NCI-H748 (cell line): ENCODE results near the gene FBXO44.

Source experiments
- DNase-seq: peaks from one replicate; lab custom pipeline; 2025; ENCODE audit not compliant: unreplicated experiment; lab: John Stamatoyannopoulos, UW

Gene FBXO44

DNA sequence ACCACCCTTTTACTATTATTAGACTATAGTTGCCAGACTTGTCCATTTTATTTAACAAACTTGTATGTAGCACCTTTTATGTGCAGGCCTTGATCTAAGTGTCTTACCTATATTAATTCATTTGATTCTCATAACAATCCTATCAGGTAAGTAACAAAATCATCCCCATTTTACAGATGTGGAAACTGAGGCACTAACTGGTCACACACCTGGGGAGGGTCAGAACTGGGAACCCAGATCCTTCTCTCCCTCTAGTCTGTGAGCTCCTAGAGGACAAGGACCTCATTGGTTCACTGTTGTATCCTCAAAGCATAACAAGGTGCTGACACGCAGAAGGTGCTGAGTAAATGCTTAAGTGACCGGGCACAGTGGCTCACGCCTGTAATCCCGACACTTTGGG, 15.3 kb upstream of the FBXO44 start:
- DNase-seq: no peak

DNA sequence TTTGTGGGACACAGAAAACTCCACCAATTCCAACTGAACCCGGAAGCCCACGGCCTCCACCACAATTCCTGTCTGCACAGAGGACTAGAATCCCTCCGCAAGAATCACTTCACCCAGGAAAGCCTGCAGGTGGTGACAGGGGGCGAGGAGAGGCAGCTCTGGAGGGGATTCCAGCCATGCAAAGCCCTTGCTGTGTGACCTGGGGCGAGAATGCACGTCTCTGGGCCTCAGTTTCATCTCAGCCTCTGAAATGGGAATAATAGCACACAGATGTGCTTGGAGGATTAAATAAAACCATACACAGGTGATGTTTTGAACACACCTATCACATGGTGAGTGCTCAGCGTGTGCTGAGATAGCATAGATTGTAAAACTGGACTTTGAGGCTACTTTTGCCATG, 14.6 kb upstream of the FBXO44 start:
- no peak for DNase-seq

DNA sequence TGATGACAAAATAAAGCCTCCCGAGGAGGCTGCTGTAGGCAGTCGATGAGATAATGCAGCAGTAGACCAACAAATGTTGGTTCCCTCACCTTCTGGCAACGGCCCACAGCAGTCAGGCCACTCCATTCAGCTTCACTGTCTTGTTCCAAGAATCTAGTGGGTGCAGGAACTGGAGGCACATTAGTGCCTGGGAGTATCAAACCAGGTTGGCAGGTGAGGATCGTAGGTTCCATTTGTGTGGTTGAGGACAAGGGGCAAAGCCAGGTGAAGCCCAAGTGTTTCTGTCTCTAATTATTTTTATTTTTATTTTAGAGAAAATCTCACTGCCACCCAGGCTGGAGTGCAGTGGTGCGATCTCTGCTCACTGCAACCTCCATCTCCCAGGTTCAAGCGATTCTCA, 13.7 kb upstream of the FBXO44 start:
- DNase-seq: no peak

DNA sequence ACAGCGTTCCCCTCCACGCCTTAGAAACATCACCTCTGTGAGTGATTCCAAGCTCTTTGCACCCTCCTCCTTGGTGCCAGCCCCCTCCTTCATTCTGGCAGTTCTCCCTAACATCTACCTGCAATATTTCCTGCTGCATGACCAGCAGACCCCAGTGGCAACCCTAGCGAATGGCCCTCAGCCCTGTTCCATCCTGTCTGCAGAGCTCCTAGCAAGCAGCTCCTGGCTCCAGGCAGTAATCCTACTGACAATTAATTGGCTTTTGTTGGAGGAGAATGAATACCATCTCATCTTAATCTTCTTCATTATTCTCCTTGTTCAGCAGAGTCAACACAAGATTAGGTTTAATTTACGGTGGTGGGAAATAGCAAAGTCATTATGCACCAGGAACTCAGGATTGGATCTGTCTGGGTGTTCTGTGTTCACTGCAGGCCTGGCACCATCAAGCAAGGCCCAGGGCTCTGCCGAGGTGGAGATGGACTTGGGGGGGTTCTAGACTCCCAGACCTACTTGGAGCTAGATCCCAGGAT, 12.8 kb upstream of the FBXO44 start:
- DNase-seq: no peak

DNA sequence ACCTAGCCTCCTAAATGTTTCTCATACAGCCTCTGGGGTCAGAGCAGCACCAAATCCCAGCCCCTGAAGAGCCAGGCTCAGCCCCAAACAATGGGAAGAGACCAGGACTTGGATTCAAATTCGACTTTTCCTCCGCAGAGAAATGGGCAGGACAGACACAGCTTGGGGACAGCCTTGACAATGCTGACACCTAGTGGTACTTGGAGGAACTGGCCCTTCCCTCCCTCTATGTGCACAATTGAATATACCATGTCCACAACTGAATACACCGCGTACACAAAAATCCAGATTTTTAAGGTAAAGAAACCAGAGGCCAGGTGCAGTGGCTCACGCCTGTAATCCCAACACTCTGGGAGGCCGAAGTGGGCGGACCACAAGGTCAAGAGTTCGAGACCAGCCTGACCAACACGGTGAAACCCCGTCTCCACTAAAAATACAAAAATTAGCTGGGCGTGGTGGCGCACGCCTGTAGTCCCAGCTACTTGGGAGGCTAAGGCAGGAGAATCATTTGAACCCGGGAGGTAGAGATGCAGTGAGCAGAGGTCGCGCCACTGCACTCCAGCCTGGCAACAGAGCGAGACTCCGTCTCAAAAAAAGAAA, 12.2 kb upstream of the FBXO44 start:
- DNase-seq: peak; percentile 52

DNA sequence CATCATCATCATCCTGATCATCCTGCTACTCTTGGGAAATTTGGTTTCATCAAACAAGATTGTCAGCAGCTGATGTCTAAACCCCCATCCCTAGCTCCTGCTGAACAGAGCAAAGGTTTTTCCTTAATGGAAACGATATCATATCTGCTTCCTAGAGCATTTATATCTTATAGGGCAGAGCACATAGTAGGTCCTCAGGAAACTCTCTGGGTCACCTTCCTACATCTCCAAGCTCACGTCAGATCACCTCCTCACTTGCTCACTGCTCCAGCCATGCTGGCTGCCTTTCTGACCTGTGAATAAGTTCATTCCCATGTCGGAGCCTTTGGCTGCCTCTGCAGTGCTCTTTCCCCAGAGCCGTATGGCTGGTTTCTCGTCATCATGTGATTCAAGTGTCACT, 10.9 kb upstream of the FBXO44 start:
- no peak for DNase-seq

DNA sequence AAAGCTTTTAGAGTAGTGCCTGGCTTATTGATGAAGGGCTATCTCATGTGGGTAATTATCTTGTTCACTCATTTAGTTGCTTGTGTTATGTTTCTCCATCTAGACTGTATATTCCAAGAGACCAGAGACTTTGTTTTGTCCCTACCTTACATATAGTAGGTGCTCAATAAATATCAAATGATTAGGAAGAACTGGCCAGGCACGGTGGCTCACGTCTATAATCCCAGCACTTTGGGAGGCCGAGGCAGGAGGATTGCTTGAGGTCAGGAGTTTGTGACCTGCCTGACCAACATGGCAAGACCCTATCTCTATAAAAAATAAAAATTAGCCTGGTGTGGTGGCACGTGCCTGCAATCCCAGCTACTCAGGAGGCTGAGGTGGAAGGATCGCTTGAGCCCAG, 9.4 kb upstream of the FBXO44 start:
- no peak for DNase-seq

DNA sequence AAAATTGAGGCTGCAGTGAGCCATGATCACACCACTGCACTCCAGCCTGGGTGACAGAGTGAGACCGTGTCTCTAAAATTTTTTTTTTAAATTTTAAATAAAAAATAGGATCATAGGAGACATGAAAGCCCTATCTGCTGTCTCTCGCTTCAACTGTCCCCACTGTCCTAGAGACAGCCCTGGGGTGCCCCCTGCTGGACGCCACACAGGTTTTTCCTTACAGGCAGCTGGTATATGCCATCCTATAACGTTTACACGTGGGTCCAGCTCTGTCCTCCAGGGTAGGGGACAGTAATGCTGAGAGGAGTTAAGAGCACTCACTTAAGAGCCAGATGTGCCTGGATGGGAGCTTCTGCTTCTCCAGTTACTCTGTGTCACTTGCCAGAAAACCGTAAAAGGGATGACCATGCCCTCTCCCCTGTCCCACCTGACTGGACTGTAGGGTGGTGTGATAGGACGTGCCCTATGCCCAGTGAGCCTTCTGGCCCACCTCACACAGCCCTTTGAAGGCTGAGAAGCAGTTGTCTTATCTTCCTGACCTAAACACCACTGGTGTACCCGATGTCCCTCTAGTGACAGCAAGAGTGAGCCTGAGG, 8.9 kb upstream of the FBXO44 start:
- peak; percentile 67 for DNase-seq

DNA sequence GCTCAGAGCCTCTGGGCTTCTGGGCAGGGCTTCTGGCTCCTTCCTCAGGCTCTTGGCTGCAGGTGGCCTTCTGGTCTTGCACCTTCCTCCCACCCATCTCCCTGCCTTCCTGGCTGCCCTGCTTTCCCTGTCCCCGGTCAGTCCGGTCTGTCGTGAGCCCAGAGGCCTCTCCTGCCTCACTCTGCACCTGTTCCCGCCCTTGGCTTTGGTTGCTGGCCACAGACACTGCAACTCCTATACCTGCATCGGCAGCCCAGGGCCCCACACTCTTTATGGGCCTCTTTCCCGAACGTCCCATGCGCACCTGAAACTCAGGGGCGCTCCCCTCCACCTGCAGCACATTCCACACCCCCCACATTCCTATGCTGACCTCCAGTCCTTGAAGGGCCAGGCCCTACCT, 8.4 kb upstream of the FBXO44 start:
- DNase-seq: no peak

DNA sequence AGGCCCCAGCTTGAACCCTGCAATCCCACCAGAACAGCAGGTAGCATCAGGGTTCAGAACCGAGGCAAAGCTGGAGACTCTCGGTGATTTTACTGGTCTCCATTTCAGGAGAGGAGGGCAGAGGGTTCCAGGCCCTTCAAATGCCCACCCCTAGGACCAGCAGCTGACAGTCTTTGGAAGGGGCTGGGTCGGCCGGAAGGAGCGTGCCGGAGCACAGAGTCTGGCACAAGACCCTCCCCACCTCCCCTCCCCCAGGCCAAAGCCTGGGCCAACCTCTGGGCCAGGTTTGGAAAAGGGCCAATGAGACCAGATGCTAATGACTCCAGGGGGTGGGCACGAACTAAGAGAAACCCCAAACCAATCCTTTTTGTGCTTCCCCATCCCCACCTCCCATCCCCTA, 7.3 kb upstream of the FBXO44 start:
- DNase-seq: no peak

DNA sequence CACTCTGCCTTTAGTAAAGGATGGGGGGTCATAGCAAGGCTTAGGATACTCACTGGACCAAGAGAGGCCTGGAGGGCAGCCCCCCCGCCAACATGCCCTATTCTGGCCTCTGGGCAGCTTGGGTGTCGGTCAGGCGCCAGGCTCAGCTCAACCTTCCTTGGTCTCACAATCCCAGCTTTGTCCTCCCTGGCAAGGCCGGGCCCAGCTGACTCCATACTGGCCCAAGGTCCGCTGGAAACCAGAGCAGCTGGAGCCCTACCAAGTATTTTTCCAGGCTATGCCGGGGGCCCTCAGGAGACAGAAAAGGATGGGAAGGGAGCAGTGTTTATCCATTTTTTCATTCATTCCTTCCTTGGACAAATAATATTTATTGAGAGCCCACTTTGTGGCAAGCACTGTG, 6.6 kb upstream of the FBXO44 start:
- no peak for DNase-seq

DNA sequence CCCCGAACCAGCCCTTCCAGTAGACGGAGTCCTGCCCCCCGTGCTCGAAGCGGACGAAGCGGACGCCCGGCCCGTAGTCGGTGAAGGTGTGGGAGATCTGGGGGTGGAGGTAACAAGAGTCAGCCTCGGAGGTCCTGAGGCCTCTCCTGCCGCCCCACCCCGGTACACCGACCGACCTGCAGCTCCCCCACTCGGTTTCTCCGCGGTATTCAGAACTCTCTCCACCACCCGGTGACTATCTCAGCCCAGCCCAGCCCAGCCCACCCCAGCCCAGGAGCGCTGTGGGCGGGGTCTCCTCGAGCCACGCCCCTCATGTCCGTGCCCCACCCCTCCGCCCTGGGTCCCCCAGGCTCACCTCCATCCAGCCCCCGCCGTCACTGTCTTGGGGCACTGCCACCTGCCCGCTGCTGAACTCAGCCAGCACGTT, 5.9 kb upstream of the FBXO44 start:
- peak; percentile 36 for DNase-seq

DNA sequence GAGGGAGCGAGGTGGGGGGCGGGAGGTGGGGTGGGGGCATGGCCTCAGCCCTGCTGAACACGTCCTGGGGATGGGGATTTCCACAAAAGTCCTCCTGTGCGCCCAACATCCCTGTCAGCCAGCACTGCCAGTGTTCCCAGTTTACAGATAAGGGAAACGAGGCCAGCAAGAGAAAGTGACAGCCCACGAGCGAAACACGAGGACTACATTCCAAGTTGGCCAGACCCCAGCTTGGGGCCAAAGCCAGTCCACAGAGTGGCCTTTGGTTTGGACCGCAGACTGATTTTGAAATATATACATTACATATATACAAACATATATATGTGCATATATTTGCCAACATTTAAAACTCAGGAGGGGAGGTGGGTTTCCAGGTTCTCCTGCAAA, 5.4 kb upstream of the FBXO44 start:
- no peak for DNase-seq

DNA sequence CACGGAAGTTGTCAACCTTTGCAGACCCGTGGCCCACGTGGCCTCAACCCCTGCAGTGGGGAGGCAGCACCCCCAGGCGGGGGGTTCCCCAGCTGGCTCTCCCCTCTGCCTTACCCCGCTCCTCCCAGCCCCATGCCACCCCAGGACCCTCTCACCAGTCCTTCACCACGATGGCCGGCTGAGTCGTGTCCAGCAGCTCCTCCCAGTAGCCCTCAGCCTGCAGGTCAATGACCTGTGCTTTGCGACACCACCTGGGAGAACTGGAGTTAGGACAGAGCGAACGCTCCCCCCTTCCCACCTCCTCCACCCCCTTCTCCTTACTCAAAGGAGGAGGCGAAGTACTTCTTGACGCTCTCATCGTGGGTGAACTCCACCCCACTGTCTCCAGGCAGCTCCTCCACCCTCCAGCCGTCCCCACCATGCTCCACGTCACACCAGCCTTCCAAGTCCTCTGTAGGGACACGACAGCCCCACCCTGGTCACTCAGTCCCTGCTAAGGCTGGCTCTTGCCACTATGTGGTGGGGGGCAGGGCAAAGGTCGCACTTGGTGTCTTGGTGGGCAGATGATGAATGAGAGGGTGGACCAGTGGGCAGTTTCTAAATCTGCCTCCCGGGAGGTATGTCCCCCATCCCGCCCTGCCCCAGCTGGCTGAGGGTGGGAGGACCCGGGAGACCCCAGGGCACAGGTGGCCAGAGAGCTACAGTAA, 4.9 kb upstream of the FBXO44 start:
- no peak for DNase-seq

DNA sequence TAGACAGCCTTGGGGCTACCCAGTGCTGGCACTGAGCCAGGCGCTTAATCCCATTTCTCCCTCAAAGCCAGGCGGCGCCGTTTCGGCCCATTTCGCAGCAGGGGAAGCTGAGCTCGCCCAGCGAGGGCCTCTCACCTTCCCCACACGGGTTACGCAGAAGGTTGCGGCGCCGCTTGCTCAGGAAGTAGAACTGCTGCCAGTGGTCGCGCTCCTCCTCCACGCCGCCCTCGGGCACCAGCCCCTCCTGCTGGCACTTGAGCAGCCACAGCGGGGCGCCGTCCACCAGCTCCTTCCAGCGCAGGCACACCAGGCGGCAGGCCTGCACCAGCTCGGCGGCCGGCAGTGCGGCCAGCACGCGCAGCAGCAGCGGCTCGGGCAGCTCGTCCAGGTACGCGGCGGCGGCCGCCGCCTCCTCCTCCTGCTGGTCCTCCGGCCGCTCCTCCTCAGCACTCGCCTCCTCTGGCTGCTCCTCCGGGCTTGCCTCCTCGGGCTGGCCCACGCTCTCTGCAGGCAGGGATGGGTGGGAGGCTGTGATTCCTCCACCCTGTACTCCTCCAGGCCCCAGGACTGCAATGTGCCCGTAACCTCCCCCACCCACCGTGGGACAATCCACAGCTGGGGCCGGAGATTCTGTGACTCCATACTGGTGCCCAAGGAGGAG, 4.2 kb upstream of the FBXO44 start:
- DNase-seq: peak; percentile 82

DNA sequence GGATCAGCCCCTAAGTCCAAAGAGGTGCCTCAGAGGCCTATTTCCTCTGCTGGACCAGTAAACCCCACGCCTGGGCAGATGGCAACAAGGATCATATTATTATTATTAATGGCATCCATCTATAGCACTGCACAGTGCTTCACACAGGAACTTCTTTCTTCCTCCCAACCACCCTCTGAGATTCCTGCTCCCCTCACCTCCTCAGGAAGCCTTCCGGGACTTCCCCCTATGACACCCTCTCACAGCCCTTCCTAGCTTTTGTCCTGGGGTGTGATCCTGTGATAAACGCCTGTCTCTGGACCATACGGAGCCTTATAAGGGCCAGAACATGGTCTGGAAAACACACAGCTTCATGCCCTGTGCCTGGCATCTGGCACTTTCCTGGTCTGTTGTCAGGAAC, 3.7 kb upstream of the FBXO44 start:
- DNase-seq: no peak

DNA sequence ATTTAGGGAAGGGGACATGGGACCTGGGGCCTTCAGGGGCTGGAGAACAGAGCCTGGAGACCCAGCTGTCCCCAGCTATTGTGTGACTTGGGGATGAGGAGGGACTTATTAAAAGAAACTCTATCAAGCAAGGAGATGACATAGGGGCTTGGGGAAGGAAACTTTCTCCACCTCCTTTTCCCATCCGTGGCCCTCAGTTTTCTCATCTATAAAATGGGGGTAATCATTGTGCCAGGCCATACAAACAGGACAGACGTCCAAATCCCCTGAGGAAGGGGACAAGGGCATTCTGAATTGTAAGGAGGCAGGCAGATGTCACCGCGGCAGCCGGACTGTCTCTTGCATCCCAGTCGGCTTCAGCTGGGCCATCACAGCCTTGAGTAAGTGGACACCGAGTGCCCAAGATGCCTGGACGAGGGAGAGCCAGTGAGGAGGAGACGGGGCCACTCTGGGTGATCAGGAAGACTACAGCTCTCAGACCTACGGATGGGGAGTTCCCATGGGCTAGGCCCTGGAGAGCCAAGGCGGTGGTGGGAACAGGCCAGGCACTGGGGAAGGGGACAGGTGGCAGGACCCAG, 2.4 kb upstream of the FBXO44 start:
- DNase-seq: no peak

DNA sequence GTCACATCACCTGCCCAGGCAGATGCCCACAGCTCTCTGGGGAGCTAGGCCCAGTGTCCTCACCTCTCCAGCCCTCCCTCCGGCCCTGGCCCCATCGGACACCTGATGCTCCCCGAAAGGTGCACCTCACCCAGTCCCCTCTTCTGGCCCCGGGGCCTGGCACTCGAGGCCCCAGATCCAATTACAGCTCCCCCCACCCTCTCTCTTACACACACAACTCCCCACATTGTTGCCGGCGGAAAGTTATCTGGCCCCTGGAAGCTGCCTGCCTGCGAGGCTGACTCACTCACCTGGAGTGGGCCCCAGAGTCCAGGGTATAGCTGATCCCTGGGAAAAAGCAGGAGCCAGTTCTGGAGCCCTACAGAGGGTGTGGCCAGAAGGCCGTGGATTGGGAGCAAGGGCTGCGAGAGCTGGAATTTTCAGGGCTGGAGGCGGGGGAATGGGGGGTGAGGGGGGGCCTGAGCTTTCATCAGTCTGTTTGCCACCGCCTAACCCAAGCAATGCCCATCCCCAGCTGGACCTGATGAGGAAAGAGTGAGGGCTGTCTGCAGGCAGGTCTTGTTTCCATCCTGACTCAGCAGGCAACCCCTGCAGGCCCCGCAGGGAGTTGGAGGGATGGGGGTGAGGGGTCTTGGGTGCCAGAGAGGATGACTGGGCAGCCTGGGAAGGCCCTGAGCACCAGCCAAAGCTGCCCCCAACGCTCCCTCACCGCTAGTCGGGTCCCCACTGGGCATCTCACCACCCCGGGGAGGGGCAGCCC, 1.4 kb upstream of the FBXO44 start:
- no peak for DNase-seq

DNA sequence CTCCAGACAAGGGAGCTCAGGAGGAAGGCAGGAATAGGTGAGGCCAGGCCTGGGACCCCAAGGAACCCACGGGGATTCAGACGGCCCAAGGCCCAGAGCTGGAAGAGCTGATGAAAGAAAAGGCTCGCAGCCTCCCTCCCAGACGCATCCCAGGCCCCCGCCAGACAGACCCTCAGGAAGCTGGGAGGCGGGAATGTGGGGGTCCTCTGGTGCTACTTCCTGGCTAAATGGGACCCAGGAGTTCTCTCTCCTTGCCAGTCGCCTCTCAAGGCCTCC, 878 bp upstream of the FBXO44 start:
- no peak for DNase-seq

DNA sequence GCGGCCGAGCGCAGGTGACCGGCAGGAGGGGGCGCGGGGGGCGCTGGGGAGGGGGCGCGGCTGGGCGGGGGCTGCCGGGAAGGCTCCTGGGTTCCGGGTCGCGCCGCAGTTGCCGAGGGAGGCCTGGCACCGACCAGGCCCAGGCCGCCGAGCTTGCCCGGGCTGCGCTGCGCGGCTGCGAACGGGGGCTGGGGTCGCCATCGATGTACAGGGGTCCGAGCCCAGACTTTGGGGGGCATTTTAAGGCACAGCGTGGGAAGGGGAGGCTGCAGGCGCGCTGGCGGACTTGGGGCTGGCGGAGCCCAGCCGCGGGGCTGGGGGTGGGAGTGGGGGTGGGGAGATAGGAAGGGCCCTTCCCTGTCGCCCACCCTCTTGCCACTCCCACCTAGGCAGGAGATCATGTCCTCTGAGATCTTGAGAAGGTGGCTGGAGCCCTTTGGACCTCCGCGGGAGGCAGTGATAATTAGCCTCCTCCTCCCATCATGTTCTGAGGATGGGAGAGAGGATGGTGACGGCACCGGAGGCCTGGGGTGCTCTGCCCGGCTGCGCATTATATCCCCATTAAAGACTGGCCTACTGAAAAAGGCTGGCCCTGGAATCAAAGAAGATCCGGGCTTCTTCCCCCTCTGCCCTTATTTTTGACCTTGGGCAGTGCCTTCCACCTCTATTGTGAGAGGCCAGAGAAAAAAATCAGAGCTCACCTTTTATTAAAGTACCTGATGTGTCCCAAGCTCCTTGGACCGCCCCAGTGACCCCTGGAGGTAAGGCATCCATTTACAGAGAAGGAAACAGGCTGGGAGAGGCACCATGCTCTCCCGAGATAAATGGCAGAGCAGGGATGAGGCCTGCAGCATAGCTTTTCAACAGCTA, 497 bp downstream of the FBXO44 start:
- no peak for DNase-seq
